GM21515 (cell line): ENCODE data around the gene POU2F2.
"Not testable (repeated sequence)": the region's sequence is repeated elsewhere in the genome, so short reads cannot be mapped to it uniquely, and the experiment has no call there.

Source experiments
- ATAC-seq: cut with Tn5 transposase; IDR thresholded peaks from one replicate; pipeline ENCODE4 v1.9.1; 2021; ENCODE audit not compliant: unreplicated experiment

Gene POU2F2

DNA sequence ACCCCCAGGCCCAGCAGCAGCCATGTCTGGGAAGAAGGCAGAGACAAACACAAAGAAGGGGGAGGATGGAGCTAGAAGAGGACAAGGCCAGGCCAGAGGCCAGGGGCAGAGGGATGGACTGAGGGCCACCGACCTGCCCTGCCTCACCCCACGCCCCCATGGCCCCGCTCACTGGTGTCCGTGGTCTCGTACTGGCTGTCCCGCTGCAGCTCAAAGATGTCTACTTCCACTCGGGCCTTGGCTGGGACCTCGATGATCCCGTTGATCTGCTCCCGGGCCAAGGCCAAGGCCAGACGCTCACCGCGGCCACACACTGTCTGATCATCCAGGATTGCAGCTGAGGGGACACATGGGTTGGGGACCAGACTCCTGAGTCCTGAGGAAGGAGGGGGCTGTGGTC lies 67.2 kb downstream of the POU2F2 start:
- no peak for ATAC-seq

DNA sequence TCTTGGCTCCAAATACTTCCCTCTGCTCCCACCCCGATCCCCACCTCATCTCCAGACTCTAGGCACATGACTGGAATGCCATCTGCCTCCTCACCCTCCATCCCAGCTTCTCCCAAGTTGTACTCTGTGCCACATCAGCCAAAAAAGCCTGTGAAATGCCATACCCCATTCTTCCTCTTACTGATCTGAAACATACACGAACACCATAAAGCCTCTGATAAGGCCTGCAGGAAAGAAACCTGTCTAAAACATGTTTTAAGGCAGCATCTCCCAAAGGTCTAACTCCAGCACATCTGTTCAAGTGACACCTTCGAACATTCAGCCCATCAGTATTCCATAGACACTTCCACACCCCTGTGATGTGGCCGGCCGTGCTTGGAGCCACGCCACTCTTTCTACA lies 67.8 kb downstream of the POU2F2 start:
- ATAC-seq = no peak

DNA sequence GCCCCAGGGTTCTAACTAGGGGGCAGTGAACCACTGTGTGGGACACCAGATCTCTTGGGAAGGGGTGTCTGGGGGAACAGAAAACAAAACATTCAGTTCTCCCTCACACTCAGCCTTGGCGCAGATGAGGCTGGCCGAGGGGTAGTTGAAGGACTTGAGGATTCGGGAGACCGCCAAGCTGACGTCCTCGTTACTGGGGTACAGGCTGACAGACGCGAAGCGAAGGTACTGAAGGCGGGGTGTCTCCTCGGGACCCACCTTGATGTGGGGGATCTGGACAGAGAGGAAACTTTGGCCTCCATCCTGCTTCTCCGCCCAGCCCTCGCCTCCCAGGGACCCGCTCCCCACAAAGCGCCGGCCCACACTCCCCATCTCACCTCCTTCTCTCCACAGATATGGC lies 69.9 kb downstream of the POU2F2 start:
- no peak for ATAC-seq

DNA sequence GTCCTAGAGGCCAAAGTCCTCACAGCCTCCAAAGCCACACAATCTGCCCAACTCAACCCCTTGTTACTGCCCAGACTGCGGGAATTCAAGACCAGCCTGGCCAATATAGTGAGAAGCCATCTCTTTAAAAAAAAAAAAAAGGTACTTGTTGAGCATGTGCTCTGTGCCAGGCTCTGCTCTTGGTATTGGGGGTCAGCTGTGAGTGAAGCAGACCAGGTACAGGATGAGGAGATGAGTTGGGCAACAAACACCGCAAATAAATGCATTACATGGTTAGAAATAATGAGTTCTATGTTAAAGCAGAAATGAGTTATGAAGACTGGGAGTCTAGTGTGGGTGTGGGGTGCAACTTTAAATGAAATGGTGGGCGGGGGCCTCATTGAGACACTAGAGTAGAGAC lies 72.1 kb downstream of the POU2F2 start:
- no peak for ATAC-seq

DNA sequence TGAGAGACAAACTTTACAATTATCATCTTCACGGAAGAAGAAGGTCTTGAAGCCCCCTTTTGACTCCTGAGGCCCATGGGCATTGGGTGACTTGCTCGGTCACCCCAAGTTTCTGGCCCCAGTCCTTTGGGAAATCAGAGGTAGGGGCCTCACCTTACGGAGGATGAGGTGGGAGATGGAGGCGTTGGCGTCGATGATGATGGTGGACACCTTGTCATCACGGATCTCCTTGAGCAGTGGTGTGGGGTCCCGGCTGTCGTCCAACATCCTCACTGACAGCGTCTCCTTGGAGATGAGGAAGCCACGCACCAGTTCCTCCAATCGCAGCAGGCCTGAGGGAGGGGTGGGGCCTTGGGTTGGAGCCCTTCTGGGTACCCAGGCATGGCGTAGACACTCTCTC lies 73.0 kb downstream of the POU2F2 start:
- ATAC-seq = no peak

DNA sequence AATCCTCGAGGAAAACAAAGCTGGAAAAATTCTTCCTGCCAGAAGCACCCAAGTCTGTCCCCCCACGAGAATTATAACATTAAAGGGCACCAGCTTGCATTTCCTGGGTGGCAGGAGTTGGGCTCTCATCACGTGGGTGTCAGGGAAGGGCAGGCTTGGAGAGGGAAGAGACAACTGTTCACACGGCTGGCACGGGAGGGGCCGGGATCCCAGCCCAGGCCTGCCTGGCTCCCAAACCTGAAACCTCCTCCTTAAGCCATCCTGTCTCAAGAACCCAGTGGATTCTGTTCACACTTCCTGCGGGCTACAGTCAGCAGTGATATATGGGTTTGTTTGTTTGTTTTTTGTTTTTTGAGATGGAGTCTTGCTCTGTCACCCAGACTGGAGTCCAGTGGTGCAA lies 74.4 kb downstream of the POU2F2 start:
- ATAC-seq = no peak

DNA sequence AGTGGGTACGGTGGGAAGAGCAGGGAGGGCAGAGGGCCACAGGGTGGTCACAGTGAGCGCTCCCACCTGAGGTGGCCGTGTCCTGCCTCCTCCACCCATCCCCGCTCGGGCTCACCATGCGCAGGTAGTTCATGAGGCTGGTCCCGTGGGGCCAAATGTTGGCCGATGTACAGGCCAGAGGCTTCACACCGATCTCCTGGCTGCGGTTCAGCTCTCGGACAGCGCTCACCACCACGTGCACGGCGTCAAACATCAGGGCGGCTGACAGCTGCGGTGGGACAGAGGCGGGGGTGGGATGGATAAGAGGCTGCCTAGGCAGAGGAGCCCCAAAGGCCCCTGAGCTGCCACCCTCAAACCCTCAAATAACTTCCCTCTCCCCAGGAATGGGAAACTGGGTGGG lies 78.0 kb downstream of the POU2F2 start:
- no peak for ATAC-seq

DNA sequence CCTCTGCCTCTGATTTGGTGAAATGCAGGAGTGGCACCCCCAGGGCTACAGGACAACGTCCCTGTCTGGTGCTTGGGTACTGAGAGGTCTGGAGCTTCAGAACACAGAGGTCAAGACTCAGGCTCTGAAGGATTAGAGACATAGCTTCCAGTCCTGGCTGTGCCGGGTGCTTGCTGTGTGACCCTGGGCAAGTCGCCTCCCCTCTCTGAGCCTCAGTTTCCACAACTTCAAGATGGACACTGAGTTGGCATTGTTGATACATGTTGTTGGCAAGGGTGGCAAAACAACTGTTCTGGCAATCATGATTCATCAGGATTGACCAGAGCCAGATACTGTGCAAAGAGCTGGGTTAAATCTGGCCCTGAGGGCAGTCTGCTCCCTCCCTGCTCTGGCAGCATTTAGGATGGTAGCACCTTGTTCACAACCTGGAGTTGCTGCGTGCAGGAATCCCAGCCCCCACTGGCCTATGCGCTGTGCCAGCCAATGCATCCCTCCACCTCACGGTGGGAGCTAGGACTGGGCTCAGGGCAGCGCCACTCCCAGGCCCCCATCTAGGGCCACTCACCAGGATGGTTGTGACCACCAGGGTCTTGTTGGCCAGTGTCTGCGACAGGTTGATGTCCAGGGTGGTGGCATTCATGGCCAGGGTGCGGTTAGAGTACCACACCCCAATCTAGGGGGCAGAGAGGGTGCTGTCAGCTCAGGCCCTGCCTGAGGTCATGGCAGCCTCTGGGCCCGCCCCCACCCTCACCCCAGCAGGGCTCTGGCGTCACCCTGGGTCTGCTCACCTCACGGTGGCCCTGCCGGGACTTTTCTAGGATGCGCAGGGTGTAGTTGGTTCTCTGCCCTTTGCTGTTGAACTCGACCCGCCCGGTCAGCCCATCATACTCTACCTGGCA lies 79.0 kb downstream of the POU2F2 start:
- no peak for ATAC-seq

DNA sequence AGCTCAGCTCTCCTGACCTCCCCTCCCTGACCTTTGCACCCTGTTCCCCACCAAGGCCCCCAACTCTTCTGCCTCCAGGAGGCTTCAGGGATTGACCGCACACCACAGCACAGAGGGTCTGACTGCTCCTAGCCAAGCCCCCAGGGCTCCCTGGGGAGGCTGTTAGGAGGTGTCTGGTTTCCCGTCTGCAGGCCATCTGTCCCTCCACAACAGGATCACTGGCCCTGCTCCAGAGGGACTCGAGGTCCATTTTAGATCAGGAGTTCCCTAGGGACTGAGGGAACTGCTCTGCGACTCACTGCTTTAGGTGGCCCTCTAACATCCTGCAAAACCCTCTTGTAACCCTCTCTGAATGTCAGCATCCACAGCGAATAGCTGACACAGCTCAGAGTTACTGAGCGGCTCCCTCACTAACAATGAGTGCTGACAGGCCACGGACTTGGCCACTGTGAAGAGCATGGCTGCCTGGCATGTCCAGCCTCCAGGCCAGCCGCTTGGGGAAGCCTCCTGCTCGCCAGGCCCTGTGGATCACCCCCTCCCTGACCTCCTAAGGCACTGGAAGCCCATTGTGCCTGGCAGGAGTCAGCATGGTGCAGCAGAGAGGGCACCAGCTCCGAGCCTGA lies 79.9 kb downstream of the POU2F2 start:
- no peak for ATAC-seq

DNA sequence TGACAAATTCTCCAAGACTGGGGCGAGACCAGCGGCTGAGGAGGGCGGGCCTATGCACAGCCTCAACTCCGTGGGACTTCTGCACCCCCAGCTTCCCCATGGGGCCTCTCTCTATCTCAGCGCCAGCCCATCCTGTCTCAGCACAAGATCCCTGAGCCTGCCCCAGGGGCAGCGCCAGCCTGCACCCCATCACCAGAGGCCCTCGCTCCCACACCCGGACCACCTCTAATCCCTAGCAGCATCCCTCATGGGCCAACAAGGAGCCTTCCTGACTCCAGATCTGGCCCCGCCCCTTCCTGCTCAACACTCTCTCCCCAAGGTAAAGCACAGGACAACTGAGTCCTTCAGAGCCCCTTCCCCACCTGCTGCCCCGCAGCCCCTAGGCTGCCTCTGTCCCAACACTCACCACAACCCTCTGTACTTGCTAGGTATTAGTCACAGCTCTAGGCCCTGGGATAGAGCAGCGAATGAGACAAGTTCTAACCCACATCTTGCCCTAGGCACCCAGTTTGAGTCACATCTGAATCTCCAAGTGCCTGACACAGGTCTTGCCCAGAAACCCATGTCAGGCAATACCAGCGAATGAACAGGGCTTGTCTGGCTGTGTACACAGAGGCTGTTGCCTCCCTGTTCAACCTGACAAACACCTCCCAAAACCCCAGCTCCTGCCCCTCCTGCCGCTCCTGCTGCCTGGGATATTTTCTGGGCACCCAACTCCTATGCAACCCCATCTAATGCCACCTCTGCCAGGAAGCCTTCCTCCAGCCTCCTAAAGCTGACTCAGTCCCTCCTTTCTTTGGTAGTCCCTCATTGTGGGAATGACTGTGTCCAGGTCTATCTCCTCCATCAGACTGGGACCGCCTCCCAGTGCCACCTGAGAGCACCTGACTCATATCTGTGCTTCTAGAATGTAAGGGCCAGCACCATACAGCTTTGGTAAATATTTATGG lies 80.8 kb downstream of the POU2F2 start:
- ATAC-seq = no peak

DNA sequence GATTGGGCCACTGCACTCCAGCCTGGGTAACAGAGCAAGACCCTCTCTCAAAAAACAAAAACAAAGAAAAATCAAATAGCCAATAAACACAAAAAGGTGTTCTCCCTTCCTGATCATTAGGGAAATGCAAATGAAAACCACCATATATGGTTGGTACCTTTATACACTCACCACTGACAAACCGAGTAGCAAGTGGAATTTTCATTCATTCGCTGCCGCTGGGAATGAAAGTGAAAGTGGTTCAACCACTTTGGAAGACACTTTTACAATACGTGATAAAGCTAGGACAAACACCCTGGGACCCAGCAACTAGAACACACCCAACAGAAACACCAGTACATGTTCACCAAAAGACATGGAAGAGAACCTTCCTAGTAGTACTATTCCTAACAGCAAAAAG lies 83.3 kb downstream of the POU2F2 start:
- no peak for ATAC-seq

DNA sequence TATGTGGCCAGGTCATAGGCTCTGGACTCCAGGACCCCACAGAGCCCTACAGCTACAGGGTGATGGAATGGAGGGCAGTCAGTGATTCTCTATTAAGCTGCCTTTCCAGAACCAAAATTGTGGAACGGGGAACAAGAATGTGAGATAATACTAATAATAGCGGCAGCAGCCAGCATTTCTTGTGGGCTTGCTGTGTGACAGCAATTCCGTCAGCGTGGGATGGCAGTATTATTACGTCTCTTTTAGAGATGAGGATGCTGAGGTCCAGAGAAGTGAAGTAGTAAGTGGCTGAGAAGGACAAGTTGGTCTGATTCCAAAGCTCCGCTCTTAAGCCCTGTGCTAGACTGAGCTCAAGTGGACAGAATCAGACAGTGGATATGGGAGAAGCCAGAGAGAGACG lies 86.7 kb downstream of the POU2F2 start:
- no peak for ATAC-seq

DNA sequence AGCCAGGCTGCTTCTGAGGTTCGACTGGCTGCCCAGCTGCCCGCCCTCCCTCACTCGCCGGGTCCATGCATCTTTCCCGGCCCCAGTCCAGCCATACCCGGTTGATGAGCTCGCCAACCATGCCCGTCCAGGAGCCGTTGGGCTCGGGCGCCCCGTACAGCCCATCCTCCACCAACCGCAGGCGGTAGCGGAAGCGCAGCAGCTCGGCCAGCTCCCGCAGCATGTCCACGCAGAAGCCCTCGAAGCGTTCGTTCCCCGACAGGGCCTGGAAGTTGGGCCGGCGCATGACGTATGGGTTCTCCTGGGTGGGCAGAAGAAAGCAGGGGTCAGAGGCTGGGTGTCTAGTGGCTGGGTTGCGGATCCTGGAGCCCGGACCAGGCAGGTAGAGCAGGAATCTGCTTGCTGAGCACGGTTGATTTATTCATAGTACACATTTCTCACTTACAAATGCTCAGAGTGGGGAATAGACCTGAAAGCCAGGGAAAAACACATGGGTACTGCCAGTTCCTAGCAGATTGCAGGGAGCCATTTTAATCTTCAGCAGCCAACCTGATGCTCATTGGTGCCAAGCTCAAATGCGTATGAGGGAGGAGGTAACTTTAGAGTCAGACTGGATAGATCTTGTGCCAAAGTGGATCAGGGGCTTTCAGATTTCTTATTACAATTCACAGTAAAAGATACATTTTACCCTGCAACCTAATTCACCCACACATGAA lies 89.6 kb downstream of the POU2F2 start:
- ATAC-seq = no peak

DNA sequence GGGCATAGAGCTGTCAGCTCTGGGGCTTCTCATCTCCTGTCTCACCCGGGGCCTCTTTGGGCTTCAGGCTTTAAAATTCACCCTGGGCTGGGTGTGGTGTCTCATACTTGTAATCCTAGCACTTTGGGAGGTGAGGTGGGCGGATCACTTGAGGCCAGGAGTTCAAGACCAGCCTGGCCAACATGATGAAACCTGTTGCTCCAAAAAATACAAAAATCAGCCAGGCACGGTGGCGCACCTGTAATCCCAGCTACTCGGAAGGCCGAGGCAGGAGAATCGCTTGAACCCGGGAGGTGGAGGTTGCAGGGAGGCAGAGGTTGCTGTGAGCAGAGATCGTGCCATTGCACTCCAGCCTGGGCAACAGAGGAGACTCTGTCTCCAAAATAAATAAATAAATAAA lies 91.8 kb downstream of the POU2F2 start:
- not testable (repeated sequence) for ATAC-seq

DNA sequence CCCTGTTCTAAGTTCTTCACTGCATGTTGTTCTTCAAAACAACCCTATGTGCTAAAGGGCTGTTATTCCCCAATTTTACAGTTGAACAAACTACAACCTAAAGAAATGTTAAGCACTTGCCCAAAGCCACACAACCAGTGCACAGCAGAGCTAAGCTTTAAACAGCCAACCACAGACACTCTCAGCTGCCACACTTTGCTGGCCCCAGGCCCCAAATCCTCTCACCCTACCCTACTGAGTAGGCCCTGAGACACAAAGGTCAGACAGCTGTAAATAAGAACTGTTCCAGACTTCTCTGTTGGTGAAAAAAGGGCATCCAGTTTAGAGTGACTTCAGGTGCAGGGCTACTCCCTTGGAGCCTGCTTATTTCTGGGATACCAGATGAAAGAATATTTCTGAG lies 92.2 kb downstream of the POU2F2 start:
- no peak for ATAC-seq

DNA sequence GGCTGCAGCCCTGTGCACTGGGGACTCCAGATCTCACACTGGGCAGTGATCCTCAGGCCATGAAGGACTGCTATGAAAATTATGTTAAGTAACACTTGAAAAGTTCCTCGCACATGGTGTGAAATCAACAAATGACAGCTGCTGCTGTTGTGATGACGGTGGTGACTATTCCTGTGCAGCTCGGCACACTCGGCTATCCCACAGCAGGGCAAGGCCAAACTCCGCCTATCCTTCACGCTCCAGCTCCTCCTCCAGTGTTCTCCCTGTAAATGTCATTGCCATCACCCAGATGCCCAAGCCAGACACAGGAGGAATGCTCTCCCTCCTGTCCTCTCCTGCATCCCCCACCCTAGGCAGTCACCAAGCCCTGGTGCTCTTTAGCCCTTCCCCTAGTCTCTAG lies 93.6 kb downstream of the POU2F2 start:
- ATAC-seq = no peak

DNA sequence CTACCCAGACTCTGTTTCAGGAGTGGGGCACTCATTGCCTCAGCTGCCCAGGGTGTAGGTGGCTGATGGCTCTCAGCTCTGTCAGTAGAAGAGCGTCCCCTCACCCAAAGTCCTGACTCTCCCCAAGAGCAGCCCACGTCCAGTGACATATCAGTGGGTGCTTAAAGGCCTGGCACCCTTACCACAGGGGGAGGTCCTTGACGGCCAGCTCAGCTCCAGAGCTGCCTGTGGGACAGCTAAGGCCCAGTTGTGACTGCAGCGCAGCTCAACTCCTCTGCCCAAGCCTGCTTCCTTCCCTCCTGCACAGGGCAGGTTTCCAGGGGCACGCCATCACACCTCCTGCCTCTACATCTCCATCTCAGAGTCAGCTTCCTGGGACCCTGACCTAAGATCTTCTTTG lies 94.6 kb downstream of the POU2F2 start:
- ATAC-seq = no peak
